ENCODE measurements around the gene MLLT3. TPM values are rescaled to one million over a fixed set of nuclear protein-coding genes. Genes with fewer than 3 reads are reported as not detected.

Gene MLLT3
- total and polyA plus RNA-seq, 2 of the 8 experiments (the other 6 are each of a cell fraction or from before 2014, with no cell fraction given), result 5.9 to 9.6 TPM

DNA sequence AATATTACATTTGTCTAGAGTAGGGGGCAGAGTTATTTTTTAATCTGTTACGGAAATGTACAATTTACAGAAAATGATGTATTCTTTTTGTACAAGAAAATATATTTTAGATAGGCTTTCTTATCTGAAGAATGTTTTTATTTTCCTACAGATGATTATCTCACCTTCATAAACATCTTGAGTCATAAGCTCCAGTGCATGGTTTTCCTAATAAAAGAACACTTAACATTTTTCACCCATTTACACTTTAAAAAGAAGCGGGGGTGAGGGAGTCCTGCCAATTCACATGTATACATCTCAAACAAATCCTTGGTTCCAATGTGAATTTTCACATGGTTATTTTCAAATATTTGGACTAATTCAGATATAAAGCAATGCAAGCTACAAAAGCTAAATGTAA, 85.0 kb downstream of the MLLT3 start:
- Histone ChIP-seq H2BK20ac (ENCODE audit: low read length) (no peak overlapping the region), H3K9me3 (ENCODE audit: insufficient read depth in 2 of 2, low read depth in 1 of 2, low read length in 1 of 2) (peaks cover 16 to 22% of the 10 kb centered on the region in 2 experiments), H3K18ac (ENCODE audit: extremely low read depth, low read length) (no peak overlapping the region), H3K27ac (ENCODE audit: low read depth, low read length) (no peak overlapping the region), H2AK5ac (ENCODE audit: low read depth, low read length) (no peak overlapping the region), H3K36me3 (ENCODE audit: control insufficient read depth in 2 of 4, insufficient read depth in 4 of 4, low read length in 3 of 4) (peaks cover 0 to 2% (median 0%) of the 10 kb centered on the region in 4 experiments; a peak in 1 of 8 replicates), H3K4ac (replicated peaks; ENCODE audit: insufficient read length, low read depth, low read length) (no peak overlapping the region), H4K8ac (ENCODE audit: extremely low read depth, insufficient read depth, low read length) (no peak overlapping the region), H3K23me2 (ENCODE audit: low read depth, low read length) (no peaks in the 10 kb centered on the region), H3K27me3 (replicated peaks in 1 of 4; ENCODE audit: control insufficient read depth in 3 of 4, extremely low read depth in 1 of 4, insufficient read depth in 3 of 4, low read length in 3 of 4) (no peaks in the 10 kb centered on the region), H3K4me2 (ENCODE audit: insufficient read depth in 1 of 2, low read depth in 2 of 2, low read length in 2 of 2) (no peak overlapping the region), H2BK5ac (ENCODE audit: low read depth, low read length) (no peak overlapping the region), H2AFZ (ENCODE audit: low read length) (no peak overlapping the region), H4K5ac (ENCODE audit: insufficient read length, low read depth, low read length) (no peak overlapping the region), H2BK15ac (ENCODE audit: low read length) (no peak overlapping the region), H3K4me1 (replicated peaks in 1 of 4; ENCODE audit: control insufficient read depth in 3 of 4, insufficient read depth in 4 of 4, low read length in 3 of 4) (peaks cover 0 to 3% (median 0%) of the 10 kb centered on the region in 4 experiments; a peak in 1 of 7 replicates), H2BK12ac (ENCODE audit: low read depth, low read length) (no peak overlapping the region), H3K56ac (replicated peaks; ENCODE audit: insufficient read length, low read depth, low read length) (no peak overlapping the region), H3K14ac (ENCODE audit: insufficient read length) (no peak overlapping the region), H3K9ac (replicated peaks in 1 of 4; ENCODE audit: extremely low read depth in 1 of 4, low read depth in 3 of 4, low read length in 3 of 4) (no peak overlapping the region), H2BK120ac (replicated peaks; ENCODE audit: low read depth, low read length) (no peak overlapping the region), H3K4me3 (ENCODE audit: extremely low read depth in 1 of 4, insufficient read depth in 2 of 4, low read depth in 3 of 4, low read length in 4 of 4) (no peak overlapping the region), H4K91ac (replicated peaks; ENCODE audit: insufficient read length, low read length) (no peak overlapping the region), H3K79me2 (ENCODE audit: control insufficient read depth in 1 of 2, insufficient read depth in 2 of 2, low read length in 2 of 2) (no peaks in the 10 kb centered on the region), H3K79me1 (ENCODE audit: low read depth, low read length) (no peaks in the 10 kb centered on the region), H3K23ac (ENCODE audit: insufficient read length) (no peak overlapping the region), H4K20me1 (replicated peaks in 1 of 2; ENCODE audit: control insufficient read depth in 1 of 2, insufficient read depth in 2 of 2, low read length in 2 of 2) (no peaks in the 10 kb centered on the region)
- TF ChIP-seq YY1 (IDR thresholded peaks at IDR 0.05; ENCODE audit: low read depth, low read length), result no peak
- no peak for TF ChIP-seq CEBPB (IDR thresholded peaks at IDR 0.05; ENCODE audit: low read depth, low read length)
- TF ChIP-seq EZH2 (IDR thresholded peaks at IDR 0.05; ENCODE audit: low read depth, low read length, severe bottlenecking), result no peak
- TF ChIP-seq SRF (IDR thresholded peaks at IDR 0.05; ENCODE audit: low read depth, low read length), result no peak
- no peak for TF ChIP-seq SAP30 (IDR thresholded peaks at IDR 0.05; ENCODE audit: insufficient read depth, insufficient replicate concordance, low read length)
- no peak for TF ChIP-seq RXRA (IDR thresholded peaks at IDR 0.05; ENCODE audit: insufficient read depth, low read depth, low read length)
- no peak for TF ChIP-seq RAD21 (IDR thresholded peaks at IDR 0.05 in 1 of 2, conservative IDR thresholded peaks at IDR 0.05 in 1 of 2; ENCODE audit: low read depth in 2 of 2, low read length in 2 of 2)
- TF ChIP-seq SIX5 (IDR thresholded peaks at IDR 0.05; ENCODE audit: low read depth, low read length), result no peak
- TF ChIP-seq SP1 (IDR thresholded peaks at IDR 0.05; ENCODE audit: low read depth, low read length), result no peak
- no peak for TF ChIP-seq JUND (IDR thresholded peaks at IDR 0.05; ENCODE audit: low read length)
- no peak for TF ChIP-seq PHF8 (conservative IDR thresholded peaks at IDR 0.05; ENCODE audit: low read depth, low read length)
- 72% methylated on average over 2 of the region's 2 CpGs; no CpG with 5 or more reads in 1 of the 2 experiments for WGBS, 2 experiments (ENCODE audit: extremely low coverage in 1 of 2, insufficient coverage in 1 of 2, insufficient read length in 1 of 2, insufficient replicate concordance in 2 of 2, low coverage in 1 of 2, low lambda C conversion rate in 2 of 2, missing lambda C conversion rate in 1 of 2)
- ChIA-PET POLR2A (ENCODE audit: partially characterized antibody) (no interaction called here), CTCF (ENCODE audit: partially characterized antibody) (interaction anchor here (0.6 to 5.3 kb wide), 4 partner anchors 9 to 739 kb away, joined by 3 to 24 read pairs (median 4); no protein-coding TSS in a partner anchor)
- FAIRE-seq, result no peak
- DNase-seq (ENCODE audit: low read depth in 1 of 2, low spot score in 2 of 2), result no peak

Measured in H1 (cell line).